Dermis blood vessel endothelial cell (primary cell): Measurements from ENCODE around the gene RBP3. TPM values are rescaled to one million over a fixed set of nuclear protein-coding genes. Genes with fewer than 3 reads are reported as not detected.
"Not testable (repeated sequence)": the region's sequence is repeated elsewhere in the genome, so short reads cannot be mapped to it uniquely, and the experiment has no call there.

Experiments used
- DNase-seq: peaks from one replicate; pipeline ENCODE4 v3.0.0; 2010
- total RNA-seq: library from RNA; depleted of rRNA; stranded (reverse); fragments of >200 nt; gene quantifications from 2 replicates; pipeline ENCODE4 v1.2.3, GENCODE V29; 2014

RBP3 gene
- total RNA-seq, 1 donor from 2014 or later, result not detected

- DNase-seq, result no peak
These were observed 28.5 kb downstream of the RBP3 start for GRCh38 chr10:47376522-47377220.

- DNase-seq, result no peak
These were observed 30.0 kb downstream of the RBP3 start for GRCh38 chr10:47378183-47378510.

GRCh38 chr10:47378606-47379444 lies 30.7 kb downstream of the RBP3 start:
- no peak for DNase-seq

GRCh38 chr10:47379445-47379785 lies 31.3 kb downstream of the RBP3 start:
- no peak for DNase-seq

GRCh38 chr10:47379901-47380300 lies 31.7 kb downstream of the RBP3 start:
- DNase-seq, result no peak

GRCh38 chr10:47380341-47381102 lies 32.4 kb downstream of the RBP3 start:
- DNase-seq, result no peak

GRCh38 chr10:47381103-47381395 lies 32.9 kb downstream of the RBP3 start:
- DNase-seq, result no peak

GRCh38 chr10:47381427-47382379 lies 33.5 kb downstream of the RBP3 start:
- DNase-seq, result no peak

GRCh38 chr10:47383261-47384147 lies 35.3 kb downstream of the RBP3 start:
- DNase-seq, result no peak

GRCh38 chr10:47384148-47384921 lies 36.2 kb downstream of the RBP3 start, which contains the start of gene ZNF488:
ZNF488 (minus strand) TSS chr10:47384293; CDS start chr10:47368829, 15,464 bp downstream.
- DNase-seq, result peak; percentile 80

GRCh38 chr10:47386104-47386503 lies 37.9 kb downstream of the RBP3 start:
- DNase-seq, result not testable (repeated sequence)

- DNase-seq, result no peak
These were observed 40.7 kb downstream of the RBP3 start for GRCh38 chr10:47388879-47389278.

GRCh38 chr10:47389619-47390018 lies 41.5 kb downstream of the RBP3 start:
- DNase-seq, result no peak

GRCh38 chr10:47396311-47396717 lies 48.2 kb downstream of the RBP3 start:
- DNase-seq, result no peak

GRCh38 chr10:47397256-47397655 lies 49.1 kb downstream of the RBP3 start:
- DNase-seq, result no peak

- DNase-seq, result no peak
These were observed 52.1 kb downstream of the RBP3 start for GRCh38 chr10:47400251-47400650.

- no peak for DNase-seq
These were observed 52.6 kb downstream of the RBP3 start for GRCh38 chr10:47400786-47401185.

- no peak for DNase-seq
These were observed 53.0 kb downstream of the RBP3 start for GRCh38 chr10:47401210-47401609.

- DNase-seq, result peak; percentile 6
These were observed 53.9 kb downstream of the RBP3 start for GRCh38 chr10:47401874-47402640.
